Measurements from ENCODE around the gene ILDR1.
A peak's percentile ranks its signal among the peaks of the same experiment; 100 is the strongest.

Gene ILDR1

DNA sequence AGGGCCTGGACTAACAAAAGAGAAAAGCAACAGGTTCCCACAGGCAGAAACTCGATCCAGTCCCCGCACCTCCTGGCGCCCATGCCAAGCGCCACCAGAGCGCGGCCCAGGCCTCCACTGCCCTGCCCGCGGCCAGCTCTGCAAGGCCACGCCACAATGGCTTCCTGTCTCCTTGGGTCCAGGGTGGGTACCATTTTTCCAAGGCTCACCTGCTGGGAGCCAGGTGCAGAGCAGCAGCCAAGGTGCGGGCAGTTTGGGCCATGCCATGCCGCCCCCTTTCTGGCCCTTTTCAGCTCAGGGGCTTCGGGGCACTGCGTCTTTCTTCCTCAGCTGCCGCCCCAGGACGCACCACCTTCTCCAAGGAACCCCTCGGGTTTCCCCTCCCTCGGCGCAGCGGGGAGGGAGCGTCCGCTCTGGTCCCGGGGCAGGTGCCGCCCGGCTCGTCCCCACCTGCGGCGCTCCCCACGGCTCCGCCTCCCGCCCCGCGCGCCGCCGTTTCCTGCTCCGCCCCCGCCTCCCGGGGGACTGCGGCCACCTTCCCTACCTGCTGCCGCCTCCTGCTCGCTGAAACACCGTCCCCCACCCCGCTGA, at the start of gene ILDR1:
Gene ILDR1, minus strand, starts transcription at position 437 of the 591 bp plus-strand sequence. Its CDS starts 170 bp downstream, at position 267.
- peaks cover 7% of the 10 kb centered on the region for H3K27me3 ChIP-seq (ENCODE audit: control insufficient read depth, insufficient read depth, low read length)
- H3K36me3 ChIP-seq (ENCODE audit: control insufficient read depth, low read depth, low read length) = no peaks in the 10 kb centered on the region
- H3K4me3 ChIP-seq (ENCODE audit: low read length) = peak within 1 kb of the TSS; percentile 66
- H3K9ac ChIP-seq (ENCODE audit: low read length) = peak within 1 kb of the TSS; percentile 45
- H3K4me1 ChIP-seq (ENCODE audit: control insufficient read depth, low read depth, low read length) = peaks cover 5% of the 10 kb centered on the region
- no peaks in the 10 kb centered on the region for H3K9me3 ChIP-seq (ENCODE audit: control insufficient read depth, low read depth, low read length)
- H3K27ac ChIP-seq (ENCODE audit: low read length) = no peak within 1 kb of the TSS

DNA sequence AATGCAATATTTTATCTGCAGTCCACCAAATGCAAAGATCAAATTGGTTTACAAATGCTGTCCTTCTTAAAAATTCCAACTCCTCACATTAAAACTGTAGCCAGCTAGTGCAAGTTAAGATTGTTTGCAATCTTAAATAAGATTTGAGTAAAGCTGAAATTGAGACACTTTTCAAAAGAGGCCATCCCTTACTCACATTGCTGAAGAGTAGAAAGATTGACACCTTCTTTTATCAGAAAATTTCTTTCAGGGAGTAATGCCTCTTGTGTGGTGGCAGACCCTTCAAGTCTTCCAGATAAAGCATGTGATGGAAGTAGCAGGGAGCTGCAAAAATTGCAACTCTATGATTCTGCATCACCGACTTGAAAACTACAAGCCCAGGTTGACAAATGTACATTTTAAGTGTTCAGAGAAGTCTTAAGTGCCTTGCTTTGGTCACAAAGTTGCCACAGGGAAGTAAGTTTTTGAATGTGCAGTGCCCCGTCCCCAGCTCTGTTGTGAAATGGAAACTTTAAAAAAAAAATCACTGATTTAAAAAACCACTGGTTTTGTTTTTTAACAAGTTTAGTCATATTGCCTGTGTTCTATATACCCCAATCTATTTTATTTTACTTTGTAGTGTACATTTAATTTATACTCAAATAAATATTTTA, 45.7 kb upstream of the ILDR1 start:
- Histone ChIP-seq H3K4me3 (ENCODE audit: low read length) (no peak overlapping the region), H3K36me3 (ENCODE audit: control insufficient read depth, low read depth, low read length) (no peaks in the 10 kb centered on the region), H3K27me3 (ENCODE audit: control insufficient read depth, insufficient read depth, low read length) (no peaks in the 10 kb centered on the region), H3K27ac (ENCODE audit: low read length) (no peak overlapping the region), H3K4me1 (ENCODE audit: control insufficient read depth, low read depth, low read length) (no peaks in the 10 kb centered on the region), H3K9ac (ENCODE audit: low read length) (no peak overlapping the region), H3K9me3 (ENCODE audit: control insufficient read depth, low read depth, low read length) (no peaks in the 10 kb centered on the region)

DNA sequence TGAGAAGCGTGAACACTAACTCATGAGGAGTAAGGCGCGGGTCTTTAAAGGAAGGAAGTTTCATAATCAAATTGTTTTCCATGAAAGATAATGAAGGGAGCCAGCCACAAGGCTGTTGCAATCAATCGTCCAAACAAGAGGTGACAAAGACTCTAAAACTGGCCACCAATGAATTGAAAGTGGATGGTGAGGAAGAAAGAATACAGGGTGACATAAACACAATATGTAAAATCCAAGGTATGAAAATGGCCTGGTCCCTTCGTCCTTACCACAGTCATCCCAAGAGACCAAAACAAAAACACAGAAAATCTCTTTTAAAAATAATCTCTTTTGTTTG, 45.1 kb upstream of the ILDR1 start:
- H3K9ac ChIP-seq (ENCODE audit: low read length) = no peak overlapping the region
- H3K27ac ChIP-seq (ENCODE audit: low read length) = no peak overlapping the region
- no peaks in the 10 kb centered on the region for H3K27me3 ChIP-seq (ENCODE audit: control insufficient read depth, insufficient read depth, low read length)
- H3K9me3 ChIP-seq (ENCODE audit: control insufficient read depth, low read depth, low read length) = no peaks in the 10 kb centered on the region
- H3K4me3 ChIP-seq (ENCODE audit: low read length) = no peak overlapping the region
- no peaks in the 10 kb centered on the region for H3K4me1 ChIP-seq (ENCODE audit: control insufficient read depth, low read depth, low read length)
- H3K36me3 ChIP-seq (ENCODE audit: control insufficient read depth, low read depth, low read length) = no peaks in the 10 kb centered on the region

DNA sequence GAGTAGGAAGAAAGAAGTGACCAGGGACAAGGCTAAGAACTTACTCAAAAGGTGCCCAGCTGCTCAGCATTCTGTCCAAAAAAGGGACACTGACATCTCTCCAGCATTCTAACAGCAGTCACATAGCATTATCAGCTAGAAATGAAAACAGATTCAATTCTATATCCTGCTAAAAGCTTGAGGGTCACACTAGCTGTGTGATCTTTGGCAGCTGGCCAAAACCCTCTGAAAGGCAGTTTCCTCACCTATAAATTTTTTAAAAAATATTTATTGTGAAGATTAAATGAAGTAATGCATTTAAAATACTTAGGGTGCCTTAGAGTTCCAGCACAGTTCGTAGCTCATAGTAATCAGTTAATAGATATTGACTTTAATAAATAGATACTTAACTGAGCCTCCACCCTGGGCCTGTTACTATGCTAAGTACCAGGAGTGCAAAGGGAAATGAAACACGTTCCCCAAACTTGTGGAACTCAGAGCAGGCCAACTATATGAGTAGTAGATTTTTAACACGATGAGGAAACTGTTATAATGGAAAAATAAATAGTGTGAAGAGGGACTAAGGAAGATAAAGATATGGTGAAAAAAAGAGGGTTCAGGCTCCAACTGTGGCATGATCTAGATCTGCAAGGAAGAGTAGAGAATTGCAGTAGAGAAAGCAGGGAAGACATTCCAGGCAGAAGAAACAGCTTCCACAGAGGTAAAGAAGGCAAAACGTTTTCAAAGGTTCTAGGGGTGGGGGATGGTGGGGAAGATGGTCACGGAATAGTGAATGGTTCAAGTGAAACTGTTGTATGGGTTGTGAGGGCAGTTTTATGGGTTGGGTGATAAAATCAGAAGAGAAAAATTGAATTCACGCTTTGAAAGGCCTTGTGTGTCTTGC, 44.5 kb upstream of the ILDR1 start:
- Histone ChIP-seq H3K27me3 (ENCODE audit: control insufficient read depth, insufficient read depth, low read length) (no peaks in the 10 kb centered on the region), H3K4me3 (ENCODE audit: low read length) (no peak overlapping the region), H3K36me3 (ENCODE audit: control insufficient read depth, low read depth, low read length) (no peaks in the 10 kb centered on the region), H3K9me3 (ENCODE audit: control insufficient read depth, low read depth, low read length) (no peaks in the 10 kb centered on the region), H3K4me1 (ENCODE audit: control insufficient read depth, low read depth, low read length) (no peaks in the 10 kb centered on the region), H3K9ac (ENCODE audit: low read length) (no peak overlapping the region), H3K27ac (ENCODE audit: low read length) (no peak overlapping the region)

DNA sequence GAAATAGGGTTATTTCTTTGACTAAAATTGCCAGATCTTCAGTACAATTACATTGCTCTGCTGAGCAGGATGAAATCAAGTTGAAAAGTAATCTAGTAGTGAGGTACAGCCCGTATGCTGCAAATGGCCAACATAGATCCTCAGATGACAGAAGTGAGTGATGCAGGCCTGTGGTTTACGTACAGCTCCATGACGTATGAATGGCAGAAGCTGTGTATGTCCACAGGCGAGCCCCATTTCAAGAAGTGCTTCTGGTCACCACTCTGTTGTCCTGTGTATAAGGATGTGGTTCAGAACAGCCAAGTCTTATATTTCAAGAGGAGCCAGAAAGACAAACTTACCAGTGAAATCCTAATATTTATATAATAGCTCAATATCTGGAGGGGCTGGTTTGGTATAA, 42.3 kb upstream of the ILDR1 start:
- no peaks in the 10 kb centered on the region for H3K9me3 ChIP-seq (ENCODE audit: control insufficient read depth, low read depth, low read length)
- H3K36me3 ChIP-seq (ENCODE audit: control insufficient read depth, low read depth, low read length) = no peaks in the 10 kb centered on the region
- H3K27ac ChIP-seq (ENCODE audit: low read length) = no peak overlapping the region
- no peak overlapping the region for H3K4me3 ChIP-seq (ENCODE audit: low read length)
- H3K4me1 ChIP-seq (ENCODE audit: control insufficient read depth, low read depth, low read length) = no peaks in the 10 kb centered on the region
- H3K9ac ChIP-seq (ENCODE audit: low read length) = no peak overlapping the region
- no peaks in the 10 kb centered on the region for H3K27me3 ChIP-seq (ENCODE audit: control insufficient read depth, insufficient read depth, low read length)

DNA sequence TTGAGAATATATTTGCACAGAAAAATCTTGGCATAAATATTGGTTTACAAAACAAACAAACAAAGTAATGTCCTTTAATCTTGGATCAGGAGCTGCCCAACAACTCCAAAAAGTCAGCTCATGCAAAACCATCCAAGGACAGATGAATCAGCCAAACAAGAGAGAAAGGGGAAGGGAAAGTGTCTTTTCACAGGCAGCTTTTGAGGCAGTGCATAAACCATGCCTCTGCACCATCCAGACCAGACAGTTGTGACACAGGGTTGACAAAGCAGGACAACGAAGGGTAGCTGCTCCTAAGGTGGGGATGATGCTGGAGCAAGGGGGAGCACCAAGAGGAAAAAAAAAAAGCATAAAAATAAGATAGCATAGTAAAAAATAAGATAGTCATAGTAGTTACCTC, 41.9 kb upstream of the ILDR1 start:
- no peak overlapping the region for H3K4me3 ChIP-seq (ENCODE audit: low read length)
- H3K9me3 ChIP-seq (ENCODE audit: control insufficient read depth, low read depth, low read length) = no peaks in the 10 kb centered on the region
- no peak overlapping the region for H3K9ac ChIP-seq (ENCODE audit: low read length)
- H3K36me3 ChIP-seq (ENCODE audit: control insufficient read depth, low read depth, low read length) = no peaks in the 10 kb centered on the region
- H3K27me3 ChIP-seq (ENCODE audit: control insufficient read depth, insufficient read depth, low read length) = no peaks in the 10 kb centered on the region
- no peak overlapping the region for H3K27ac ChIP-seq (ENCODE audit: low read length)
- H3K4me1 ChIP-seq (ENCODE audit: control insufficient read depth, low read depth, low read length) = no peaks in the 10 kb centered on the region

DNA sequence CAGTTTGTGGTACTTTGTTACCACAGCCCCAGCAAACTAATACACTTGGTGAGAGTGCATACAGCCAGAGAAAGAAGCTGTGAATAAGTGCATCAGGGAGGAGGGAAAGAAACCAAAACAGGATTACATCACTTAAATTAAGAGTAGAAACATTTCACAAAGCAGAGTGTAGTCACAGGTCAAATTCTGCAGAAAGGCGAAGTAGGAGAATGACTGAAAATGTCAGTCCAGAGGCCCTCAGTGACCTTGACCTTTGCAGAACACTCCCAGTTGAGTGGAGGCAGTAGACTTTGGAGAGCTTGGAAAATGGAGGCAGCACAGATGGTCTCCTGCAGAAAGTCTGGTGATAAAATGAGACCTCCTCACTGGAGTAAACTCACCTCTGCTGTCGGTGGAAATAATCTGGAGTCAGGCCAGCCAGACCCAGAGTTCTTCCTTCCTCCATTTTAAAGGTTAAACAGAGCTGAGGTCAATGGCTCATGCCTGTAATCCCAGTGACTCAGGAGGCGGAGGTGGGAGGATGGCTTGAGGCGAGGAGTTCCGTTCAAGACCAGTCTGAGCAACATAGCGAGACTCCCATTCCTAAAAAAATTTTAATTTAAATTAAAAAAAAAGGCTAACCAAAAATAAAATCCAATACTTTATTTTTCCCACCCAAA, 38.1 kb upstream of the ILDR1 start:
- H3K9ac ChIP-seq (ENCODE audit: low read length) = no peak overlapping the region
- no peaks in the 10 kb centered on the region for H3K27me3 ChIP-seq (ENCODE audit: control insufficient read depth, insufficient read depth, low read length)
- no peaks in the 10 kb centered on the region for H3K4me1 ChIP-seq (ENCODE audit: control insufficient read depth, low read depth, low read length)
- H3K27ac ChIP-seq (ENCODE audit: low read length) = no peak overlapping the region
- no peak overlapping the region for H3K4me3 ChIP-seq (ENCODE audit: low read length)
- H3K36me3 ChIP-seq (ENCODE audit: control insufficient read depth, low read depth, low read length) = no peaks in the 10 kb centered on the region
- no peaks in the 10 kb centered on the region for H3K9me3 ChIP-seq (ENCODE audit: control insufficient read depth, low read depth, low read length)

DNA sequence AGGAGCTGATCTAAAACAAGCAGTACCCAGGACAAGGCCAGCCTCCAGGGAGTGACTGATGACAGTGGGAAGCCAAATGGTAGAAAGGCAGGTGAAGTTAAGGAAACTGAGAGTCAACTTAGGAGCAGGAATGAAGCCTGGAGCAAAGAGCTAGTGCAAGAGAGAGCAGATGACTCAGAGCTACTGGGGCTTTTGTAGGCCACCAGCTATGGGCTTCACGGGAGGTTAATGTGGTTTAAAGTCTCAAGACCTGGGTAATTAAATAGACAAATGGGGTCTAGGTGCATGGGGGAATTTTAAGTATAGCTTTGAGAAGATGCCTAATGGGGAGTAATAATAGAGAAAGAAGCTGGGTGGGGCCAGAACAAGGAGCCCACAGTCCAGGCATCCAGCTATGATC, 36.2 kb upstream of the ILDR1 start:
- H3K27me3 ChIP-seq (ENCODE audit: control insufficient read depth, insufficient read depth, low read length) = no peaks in the 10 kb centered on the region
- H3K9ac ChIP-seq (ENCODE audit: low read length) = no peak overlapping the region
- no peaks in the 10 kb centered on the region for H3K36me3 ChIP-seq (ENCODE audit: control insufficient read depth, low read depth, low read length)
- no peak overlapping the region for H3K4me3 ChIP-seq (ENCODE audit: low read length)
- H3K4me1 ChIP-seq (ENCODE audit: control insufficient read depth, low read depth, low read length) = peaks cover 4% of the 10 kb centered on the region
- H3K27ac ChIP-seq (ENCODE audit: low read length) = no peak overlapping the region
- H3K9me3 ChIP-seq (ENCODE audit: control insufficient read depth, low read depth, low read length) = no peaks in the 10 kb centered on the region

DNA sequence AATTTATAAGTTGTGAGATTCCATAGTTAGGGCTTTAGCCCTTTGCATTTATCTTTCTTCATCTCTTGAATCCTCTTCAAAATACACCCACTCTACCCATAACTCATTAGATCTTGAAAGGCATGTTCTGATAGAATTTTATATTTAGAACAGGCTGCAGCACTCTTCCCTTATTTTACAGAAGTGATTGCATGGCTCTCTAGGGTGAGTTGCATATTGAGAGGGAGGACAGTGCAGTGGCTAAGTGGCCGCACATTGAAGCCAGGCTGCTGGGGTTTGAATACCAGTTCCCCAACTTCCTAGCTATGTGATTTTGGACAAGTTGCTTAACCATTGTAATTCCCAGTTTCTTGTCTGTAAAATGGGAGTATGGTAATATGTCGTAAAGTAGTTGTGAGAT, 35.6 kb upstream of the ILDR1 start:
- no peak overlapping the region for H3K4me3 ChIP-seq (ENCODE audit: low read length)

DNA sequence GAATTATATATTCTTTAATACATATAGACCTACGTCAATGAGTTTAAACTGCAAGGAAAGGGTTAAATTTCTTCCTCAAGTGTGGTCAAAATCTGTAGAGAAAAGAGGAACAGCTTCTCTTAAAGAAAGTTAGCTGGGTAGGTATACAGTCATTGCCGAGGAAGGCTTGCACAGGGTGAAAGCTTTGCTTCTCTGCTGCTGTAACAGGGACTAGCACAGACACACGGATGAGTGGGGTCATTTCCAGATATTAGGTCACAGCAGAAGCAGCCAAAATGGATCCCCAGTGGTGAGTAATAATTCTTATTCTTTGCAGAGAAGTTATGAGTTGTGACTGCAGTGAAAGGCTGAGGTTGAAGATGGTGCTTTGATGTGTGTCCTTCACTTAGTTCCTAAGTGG, 33.2 kb upstream of the ILDR1 start, which contains the start of gene CD86:
Gene CD86, plus strand, starts transcription at position 148 of the 400 bp plus-strand sequence. Its CDS starts 128 bp downstream, at position 276.
- Histone ChIP-seq H3K4me1 (ENCODE audit: control insufficient read depth, low read depth, low read length) (peaks cover 4% of the 10 kb centered on the region), H3K9me3 (ENCODE audit: control insufficient read depth, low read depth, low read length) (no peaks in the 10 kb centered on the region), H3K27ac (ENCODE audit: low read length) (no peak within 1 kb of the TSS), H3K27me3 (ENCODE audit: control insufficient read depth, insufficient read depth, low read length) (no peaks in the 10 kb centered on the region), H3K9ac (ENCODE audit: low read length) (no peak within 1 kb of the TSS), H3K36me3 (ENCODE audit: control insufficient read depth, low read depth, low read length) (no peaks in the 10 kb centered on the region), H3K4me3 (ENCODE audit: low read length) (no peak within 1 kb of the TSS)

More for the DNA sequence above, 35.6 kb upstream of the ILDR1 start:
- no peak overlapping the region for H3K9ac ChIP-seq (ENCODE audit: low read length)
- H3K4me1 ChIP-seq (ENCODE audit: control insufficient read depth, low read depth, low read length) = peaks cover 4% of the 10 kb centered on the region
- no peaks in the 10 kb centered on the region for H3K36me3 ChIP-seq (ENCODE audit: control insufficient read depth, low read depth, low read length)
- H3K27me3 ChIP-seq (ENCODE audit: control insufficient read depth, insufficient read depth, low read length) = no peaks in the 10 kb centered on the region
- H3K27ac ChIP-seq (ENCODE audit: low read length) = no peak overlapping the region
- H3K9me3 ChIP-seq (ENCODE audit: control insufficient read depth, low read depth, low read length) = no peaks in the 10 kb centered on the region

DNA sequence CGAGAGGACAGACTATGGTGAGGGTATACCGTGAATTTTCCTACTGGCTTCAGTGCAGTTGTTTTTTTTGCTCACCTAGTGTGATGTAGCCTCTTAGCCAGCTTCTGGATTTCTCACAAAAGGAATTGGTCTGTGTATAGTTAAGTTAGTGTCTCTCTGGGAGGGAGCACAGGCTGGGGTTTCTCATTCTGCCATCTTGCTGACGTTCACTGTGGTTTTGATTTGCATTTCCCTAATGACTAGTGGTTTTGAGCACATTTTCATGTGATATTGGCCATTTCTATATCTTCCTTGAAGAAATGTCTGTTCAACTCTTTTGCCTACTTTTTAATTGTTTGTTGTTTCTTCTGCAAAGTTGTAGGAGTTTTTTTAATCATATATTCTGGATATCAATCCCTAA, 30.9 kb upstream of the ILDR1 start:
- no peak overlapping the region for H3K9ac ChIP-seq (ENCODE audit: low read length)
- H3K9me3 ChIP-seq (ENCODE audit: control insufficient read depth, low read depth, low read length) = no peaks in the 10 kb centered on the region
- H3K4me3 ChIP-seq (ENCODE audit: low read length) = no peak overlapping the region
- H3K27ac ChIP-seq (ENCODE audit: low read length) = no peak overlapping the region
- peaks cover 4% of the 10 kb centered on the region for H3K4me1 ChIP-seq (ENCODE audit: control insufficient read depth, low read depth, low read length)
- no peaks in the 10 kb centered on the region for H3K36me3 ChIP-seq (ENCODE audit: control insufficient read depth, low read depth, low read length)
- H3K27me3 ChIP-seq (ENCODE audit: control insufficient read depth, insufficient read depth, low read length) = no peaks in the 10 kb centered on the region

Measured in iPS-18a (cell line).